Gastroesophageal sphincter (tissue), 3 donors: ENCODE results near the gene SFSWAP.

Source experiments
- EP300 ChIP-seq: sonication (generic); formaldehyde crosslinking; IDR thresholded peaks from one replicate; pipeline ENCODE4 v1.6.1; 2017; ENCODE audit warnings: antibody characterized with exemption, mild to moderate bottlenecking
- TF ChIP-seq, protein P1 (sequence below), 4 experiments: fragments of 200-600 bp in 2 of 4; fragments of 450-650 bp in 2 of 4; sonication (generic) in 1 of 4; IDR thresholded peaks; one replicate each; pipeline ENCODE4 v1.5.1; 2017 to 2019; ENCODE audit warnings: antibody characterized with exemption in 4 of 4, mild to moderate bottlenecking in 2 of 4, moderate library complexity in 2 of 4

- TF ChIP-seq, protein P1, sequence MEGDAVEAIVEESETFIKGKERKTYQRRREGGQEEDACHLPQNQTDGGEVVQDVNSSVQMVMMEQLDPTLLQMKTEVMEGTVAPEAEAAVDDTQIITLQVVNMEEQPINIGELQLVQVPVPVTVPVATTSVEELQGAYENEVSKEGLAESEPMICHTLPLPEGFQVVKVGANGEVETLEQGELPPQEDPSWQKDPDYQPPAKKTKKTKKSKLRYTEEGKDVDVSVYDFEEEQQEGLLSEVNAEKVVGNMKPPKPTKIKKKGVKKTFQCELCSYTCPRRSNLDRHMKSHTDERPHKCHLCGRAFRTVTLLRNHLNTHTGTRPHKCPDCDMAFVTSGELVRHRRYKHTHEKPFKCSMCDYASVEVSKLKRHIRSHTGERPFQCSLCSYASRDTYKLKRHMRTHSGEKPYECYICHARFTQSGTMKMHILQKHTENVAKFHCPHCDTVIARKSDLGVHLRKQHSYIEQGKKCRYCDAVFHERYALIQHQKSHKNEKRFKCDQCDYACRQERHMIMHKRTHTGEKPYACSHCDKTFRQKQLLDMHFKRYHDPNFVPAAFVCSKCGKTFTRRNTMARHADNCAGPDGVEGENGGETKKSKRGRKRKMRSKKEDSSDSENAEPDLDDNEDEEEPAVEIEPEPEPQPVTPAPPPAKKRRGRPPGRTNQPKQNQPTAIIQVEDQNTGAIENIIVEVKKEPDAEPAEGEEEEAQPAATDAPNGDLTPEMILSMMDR (IDR thresholded peaks at IDR 0.05), result no peak
- TF ChIP-seq EP300, result no peak
These were observed 124.8 kb downstream of the SFSWAP start for GRCh38 chr12:131835616-131836171.
